ENCODE measurements around the gene MCAM.

- no peak for TF ChIP-seq CTCF (IDR thresholded peaks at IDR 0.05)
- no peak for TF ChIP-seq POLR2A (IDR thresholded peaks at IDR 0.05)
These were observed 4.0 kb upstream of the MCAM start for GRCh38 chr11:119320776-119321524.
